Glutamatergic neuron (in vitro differentiated cells): Measurements from ENCODE around the gene DCLK1. TPM values are rescaled to one million over a fixed set of nuclear protein-coding genes. Genes with fewer than 3 reads are reported as not detected.

ENCODE experiments used
- DNase-seq: peaks from one replicate; pipeline ENCODE4 v3.0.0; 2022
- H3K27ac Mint-ChIP-seq: one replicate; pipeline ENCODE4 v1.8.0; 2020; ENCODE audit warnings: mild to moderate bottlenecking, mixed read lengths, inconsistent platforms; ENCODE audit not compliant: unreplicated experiment
- H3K27me3 Mint-ChIP-seq: one replicate; pipeline ENCODE4 v1.8.0; 2020; ENCODE audit warnings: mild to moderate bottlenecking, moderate library complexity, mixed read lengths, inconsistent platforms; ENCODE audit not compliant: unreplicated experiment
- H3K36me3 Mint-ChIP-seq: one replicate; pipeline ENCODE4 v1.8.0; 2020; ENCODE audit warnings: mild to moderate bottlenecking, mixed read lengths, inconsistent platforms; ENCODE audit not compliant: unreplicated experiment
- H3K4me1 Mint-ChIP-seq: one replicate; pipeline ENCODE4 v1.8.0; 2020; ENCODE audit warnings: mild to moderate bottlenecking, low read depth, mixed read lengths, inconsistent platforms; ENCODE audit not compliant: unreplicated experiment
- H3K4me3 Mint-ChIP-seq: one replicate; pipeline ENCODE4 v1.8.0; 2020; ENCODE audit warnings: mild to moderate bottlenecking, mixed read lengths, inconsistent platforms; ENCODE audit not compliant: unreplicated experiment
- H3K9me3 Mint-ChIP-seq: one replicate; pipeline ENCODE4 v1.8.0; 2020; ENCODE audit warnings: mild to moderate bottlenecking, moderate library complexity, mixed read lengths, inconsistent platforms; ENCODE audit not compliant: unreplicated experiment
- total RNA-seq: library from RNA; stranded (reverse); fragmentation: NEBNext Ultra II Directional; extraction: Animal tissue kit (Norgen Biotek cat#: 25700); gene quantifications from one replicate; pipeline ENCODE4 v1.2.1, GENCODE V29; 2021; ENCODE audit not compliant: unreplicated experiment
- TF ChIP-seq, protein P1 (sequence below): fragments of 200-600 bp; sonication (generic); IDR thresholded peaks from one replicate; pipeline ENCODE4 v1.5.0; 2021; ENCODE audit not compliant: partially characterized antibody, unreplicated experiment

The DCLK1 gene
- total RNA-seq, 1 donor from 2014 or later, result 63.9 TPM

DNA sequence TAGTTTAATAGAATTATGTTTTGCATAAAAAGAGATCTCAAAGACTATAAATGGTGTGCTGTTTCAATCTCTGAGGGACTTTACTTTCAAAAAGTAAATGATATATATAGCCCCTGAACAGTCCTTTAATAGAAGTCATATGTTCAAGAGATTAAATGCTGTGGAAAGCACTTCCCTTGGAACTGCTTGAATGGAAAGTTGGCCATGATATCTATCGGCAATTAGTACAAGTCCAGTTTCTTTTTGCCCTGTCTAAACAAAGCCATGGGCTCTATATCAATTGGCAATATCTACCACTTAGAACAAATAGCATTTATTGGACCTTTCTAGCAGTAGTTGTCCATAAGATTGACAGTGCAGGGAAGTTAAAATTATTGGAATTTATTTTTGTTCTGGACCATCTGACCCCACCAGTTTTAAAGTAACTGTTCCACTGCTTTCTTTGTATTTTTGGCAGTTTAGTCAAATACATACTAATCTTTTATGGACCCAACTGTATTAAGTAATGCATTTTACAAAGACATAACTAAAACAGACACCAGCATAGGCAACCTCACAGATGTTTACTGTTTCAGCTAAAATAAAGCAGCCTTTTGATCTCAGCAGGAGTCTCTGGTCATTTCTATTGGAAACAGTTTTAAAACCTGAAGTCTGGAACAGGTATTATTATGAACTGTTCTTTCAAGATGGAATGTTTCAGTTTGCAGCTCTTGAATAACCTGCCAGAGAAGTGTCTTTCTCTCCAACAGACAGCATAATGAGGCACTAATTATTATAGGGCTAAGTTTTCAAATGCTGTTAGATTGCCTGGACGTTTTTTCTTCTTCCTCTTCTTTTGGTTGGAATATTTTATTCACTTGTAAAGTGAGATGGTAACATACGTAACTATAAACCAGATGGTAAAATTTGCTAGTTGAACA lies 282.6 kb downstream of the DCLK1 start:
- H3K9me3 Mint-ChIP-seq, result peaks cover 1% of the 10 kb centered on the region
- no peaks in the 10 kb centered on the region for H3K27me3 Mint-ChIP-seq
- H3K4me3 Mint-ChIP-seq, result no peak overlapping the region
- no peak for DNase-seq
- peaks cover 4% of the 10 kb centered on the region for H3K4me1 Mint-ChIP-seq
- TF ChIP-seq, protein P1, sequence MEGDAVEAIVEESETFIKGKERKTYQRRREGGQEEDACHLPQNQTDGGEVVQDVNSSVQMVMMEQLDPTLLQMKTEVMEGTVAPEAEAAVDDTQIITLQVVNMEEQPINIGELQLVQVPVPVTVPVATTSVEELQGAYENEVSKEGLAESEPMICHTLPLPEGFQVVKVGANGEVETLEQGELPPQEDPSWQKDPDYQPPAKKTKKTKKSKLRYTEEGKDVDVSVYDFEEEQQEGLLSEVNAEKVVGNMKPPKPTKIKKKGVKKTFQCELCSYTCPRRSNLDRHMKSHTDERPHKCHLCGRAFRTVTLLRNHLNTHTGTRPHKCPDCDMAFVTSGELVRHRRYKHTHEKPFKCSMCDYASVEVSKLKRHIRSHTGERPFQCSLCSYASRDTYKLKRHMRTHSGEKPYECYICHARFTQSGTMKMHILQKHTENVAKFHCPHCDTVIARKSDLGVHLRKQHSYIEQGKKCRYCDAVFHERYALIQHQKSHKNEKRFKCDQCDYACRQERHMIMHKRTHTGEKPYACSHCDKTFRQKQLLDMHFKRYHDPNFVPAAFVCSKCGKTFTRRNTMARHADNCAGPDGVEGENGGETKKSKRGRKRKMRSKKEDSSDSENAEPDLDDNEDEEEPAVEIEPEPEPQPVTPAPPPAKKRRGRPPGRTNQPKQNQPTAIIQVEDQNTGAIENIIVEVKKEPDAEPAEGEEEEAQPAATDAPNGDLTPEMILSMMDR, result no peak
- H3K36me3 Mint-ChIP-seq, result no peaks in the 10 kb centered on the region
- H3K27ac Mint-ChIP-seq, result no peak overlapping the region

DNA sequence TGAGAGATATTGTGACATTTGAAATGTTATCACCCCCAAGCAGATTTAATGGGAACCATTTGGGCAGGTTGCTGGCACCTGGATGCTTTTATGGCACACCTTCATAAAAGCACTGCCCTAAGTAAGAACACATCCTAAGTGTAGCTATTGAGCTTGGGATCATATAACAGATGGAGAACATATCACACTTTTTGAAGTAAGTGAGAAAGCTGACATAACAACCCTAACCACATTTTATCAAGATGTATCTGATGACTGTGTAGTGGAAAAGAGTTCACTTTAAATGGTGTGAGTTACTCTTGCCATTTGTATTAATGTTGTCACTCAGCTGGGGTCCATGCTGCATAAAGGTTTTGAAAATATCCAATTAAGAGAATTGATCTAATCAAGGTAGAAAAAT lies 287.9 kb downstream of the DCLK1 start:
- Mint-ChIP-seq H3K27ac (no peak overlapping the region), H3K4me3 (no peak overlapping the region), H3K27me3 (no peaks in the 10 kb centered on the region), H3K9me3 (peaks cover 2% of the 10 kb centered on the region), H3K4me1 (peaks cover 12% of the 10 kb centered on the region), H3K36me3 (no peaks in the 10 kb centered on the region)
- no peak for DNase-seq
- TF ChIP-seq, protein P1, result no peak

DNA sequence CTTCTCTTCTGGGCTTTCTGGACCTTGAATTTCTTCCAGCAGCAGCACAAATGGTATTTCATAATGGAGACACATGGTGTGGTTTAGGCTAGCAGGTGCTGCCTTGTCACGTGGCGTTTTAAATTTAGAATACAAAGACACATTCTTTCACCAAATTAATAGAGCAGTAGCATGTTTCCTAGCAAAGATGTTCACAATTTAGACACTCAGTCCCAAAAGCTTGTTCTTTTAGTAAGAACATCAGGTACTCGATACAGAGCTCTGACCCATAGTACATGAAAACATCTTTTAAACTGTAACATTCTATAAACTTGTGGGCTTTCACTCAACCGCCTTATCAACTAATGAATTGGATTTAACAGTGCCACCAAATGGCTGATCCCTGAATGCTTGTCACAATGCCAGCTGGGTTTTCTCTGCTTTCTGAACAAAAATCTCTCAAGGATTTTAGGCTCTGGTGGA lies 290.1 kb downstream of the DCLK1 start:
- Mint-ChIP-seq H3K9me3 (peaks cover 2% of the 10 kb centered on the region), H3K27ac (no peak overlapping the region), H3K4me3 (no peak overlapping the region), H3K27me3 (no peaks in the 10 kb centered on the region), H3K4me1 (peaks cover 19% of the 10 kb centered on the region), H3K36me3 (no peaks in the 10 kb centered on the region)
- no peak for DNase-seq
- TF ChIP-seq, protein P1, result no peak

DNA sequence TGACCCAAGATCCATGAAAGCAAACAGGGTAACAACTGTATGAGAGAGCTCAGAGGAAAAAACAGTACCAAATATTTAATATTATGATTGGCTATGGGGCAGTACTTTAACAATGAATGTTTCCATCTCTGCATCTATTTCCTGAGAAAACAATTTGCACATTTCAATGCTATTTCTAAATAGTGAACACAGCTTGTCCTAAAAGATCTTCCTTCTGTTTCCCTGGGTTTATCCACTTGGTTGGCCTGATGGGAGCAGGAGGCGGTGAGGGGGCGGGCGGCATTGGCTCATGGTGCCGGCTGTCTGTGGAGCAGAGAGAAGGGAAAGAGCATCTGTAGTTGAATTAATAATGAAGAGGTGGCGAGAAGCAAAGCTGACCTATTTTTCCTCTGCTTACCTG lies 291.4 kb downstream of the DCLK1 start:
- Mint-ChIP-seq H3K4me1 (peaks cover 23% of the 10 kb centered on the region), H3K27me3 (no peaks in the 10 kb centered on the region), H3K4me3 (no peak overlapping the region), H3K27ac (peak overlapping the region; percentile 71), H3K9me3 (peaks cover 2% of the 10 kb centered on the region), H3K36me3 (no peaks in the 10 kb centered on the region)
- DNase-seq, result peak; percentile 34
- TF ChIP-seq, protein P1, result no peak

DNA sequence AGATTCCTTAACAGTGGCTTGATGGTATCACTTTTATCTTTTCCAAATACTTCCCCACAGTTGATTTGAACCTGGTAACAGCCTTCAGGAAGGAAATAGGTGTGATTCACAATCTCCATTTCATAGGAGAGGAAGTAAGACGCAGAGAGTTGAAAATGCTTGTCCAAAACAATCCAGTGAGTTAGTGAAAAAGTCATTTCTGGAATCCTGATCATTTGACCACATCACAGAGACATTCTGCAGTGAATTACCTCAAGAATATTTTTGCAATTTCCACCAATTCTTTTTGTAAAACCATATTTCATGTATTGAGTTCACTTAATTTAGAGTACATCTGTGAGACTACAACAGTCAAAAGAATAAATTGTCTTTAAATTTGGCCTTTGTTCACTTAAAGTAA lies 292.8 kb downstream of the DCLK1 start:
- H3K4me1 Mint-ChIP-seq, result peaks cover 28% of the 10 kb centered on the region
- H3K4me3 Mint-ChIP-seq, result no peak overlapping the region
- TF ChIP-seq, protein P1, result no peak
- H3K27ac Mint-ChIP-seq, result no peak overlapping the region
- no peaks in the 10 kb centered on the region for H3K36me3 Mint-ChIP-seq
- DNase-seq, result no peak
- H3K27me3 Mint-ChIP-seq, result no peaks in the 10 kb centered on the region
- H3K9me3 Mint-ChIP-seq, result peaks cover 2% of the 10 kb centered on the region
